K562 (cell line): Measurements from ENCODE around the gene CLIC3. TPM values are rescaled to one million over a fixed set of nuclear protein-coding genes. Genes with fewer than 3 reads are reported as not detected.

Experiments used
- ATAC-seq: fragments of 200-7000 bp; cut with Tn5 transposase; 3 replicates; pipeline ENCODE4 v1.9.1; 2020; ENCODE audit warnings: moderate library complexity
- BruUV-seq: library from RNA; stranded (reverse); fragments of 400-500 nt; replicated peaks from 2 replicates; lab custom pipeline; 2021; lab: Mats Ljungman, UMichigan
- CTCF ChIA-PET: fragments of 300-600 bp; formaldehyde crosslinking; extraction: SDS; loops from one replicate; lab custom pipeline; 2021; ENCODE audit warnings: low intra/inter-chr PET ratio; lab: Yijun Ruan, JAX
- POLR2A ChIA-PET: fragments of 300-600, 350-650 bp; sonication (Branson Sonifier 250); formaldehyde crosslinking; extraction: SDS; loops from one replicate; lab custom pipeline; 2021; ENCODE audit warnings: antibody characterized with exemption, inconsistent platforms; lab: Yijun Ruan, JAX
- DNase-seq, 4 experiments: peaks; one replicate each; pipeline versions ENCODE4 v3.0.0 to v3.0.0-alpha.2; 2011 to 2018; ENCODE audit warnings: low spot score in 3 of 4, mixed read lengths in 3 of 4; ENCODE audit errors: extremely low read depth in 1 of 4
- FAIRE-seq: peaks from 2 replicates; lab custom pipeline; 2011; peaks lifted over from hg19 to GRCh38; lab: Jason Lieb, UNC
- H2AFZ ChIP-seq: 2 replicates; pipeline ENCODE4 v1.6.0; 2011; ENCODE audit warnings: low read depth, low read length, control low read depth, inconsistent platforms
- H3K27ac ChIP-seq: fragments of 200-600 bp; 3 replicates; pipeline ENCODE4 v1.8.0; 2011; ENCODE audit warnings: low read depth, mild to moderate bottlenecking, control low read depth, inconsistent platforms, low read length, moderate library complexity, mixed read lengths; ENCODE audit errors: extremely low read depth
- H3K27me3 ChIP-seq, 2 experiments: fragments of 300-600 bp in 1 of 2; 2 replicates in 1 of 2; 3 replicates in 1 of 2; pipeline versions ENCODE4 v1.6.0 to v1.8.0; 2011; ENCODE audit warnings: inconsistent platforms in 2 of 2, low read length in 2 of 2, mild to moderate bottlenecking in 1 of 2, mixed read lengths in 1 of 2, moderate library complexity in 1 of 2; ENCODE audit not compliant: control insufficient read depth in 2 of 2, insufficient read depth in 2 of 2
- H3K36me3 ChIP-seq: fragments of 300-600 bp; 3 replicates; pipeline ENCODE4 v1.8.0; 2011; ENCODE audit warnings: mild to moderate bottlenecking, low read length, inconsistent platforms; ENCODE audit not compliant: control insufficient read depth, insufficient read depth
- H3K4me1 ChIP-seq, 2 experiments: fragments of 200-600 bp in 1 of 2; replicated peaks in 1 of 2; 2 replicates in 1 of 2; 3 replicates in 1 of 2; pipeline versions ENCODE4 v1.5.1 to v1.8.0; 2011; ENCODE audit warnings: inconsistent platforms in 2 of 2, low read length in 2 of 2, mild to moderate bottlenecking in 1 of 2, mixed read lengths in 1 of 2, moderate library complexity in 1 of 2; ENCODE audit not compliant: control insufficient read depth in 2 of 2, insufficient read depth in 2 of 2
- H3K4me2 ChIP-seq: 2 replicates; pipeline ENCODE4 v1.6.1; 2011; ENCODE audit warnings: low read length, control low read depth, inconsistent platforms, mixed read lengths; ENCODE audit not compliant: insufficient read depth
- H3K4me3 ChIP-seq: fragments of 200-600 bp; sonication (generic), shearing (Covaris generic); 2 replicates; pipeline ENCODE4 v1.5.1; 2016; ENCODE audit warnings: control low read depth, inconsistent platforms
- H3K79me2 ChIP-seq: fragments of 200-600 bp; 3 replicates; pipeline ENCODE4 v1.8.0; 2011; ENCODE audit warnings: low read length, inconsistent platforms; ENCODE audit not compliant: control insufficient read depth, insufficient read depth
- H3K9ac ChIP-seq, 2 experiments: 2 replicates each; pipeline versions ENCODE4 v1.6.0 to v1.6.1; 2011; ENCODE audit warnings: low read depth in 2 of 2, low read length in 2 of 2, control low read depth in 1 of 2, inconsistent platforms in 1 of 2, mild to moderate bottlenecking in 1 of 2, mixed read lengths in 1 of 2; ENCODE audit not compliant: insufficient read depth in 1 of 2
- H3K9me1 ChIP-seq: one replicate; pipeline ENCODE4 v1.6.0; 2011; ENCODE audit warnings: inconsistent platforms, mild to moderate bottlenecking, low read length, moderate library complexity; ENCODE audit not compliant: control insufficient read depth, insufficient read depth
- H3K9me3 ChIP-seq: replicated peaks from 2 replicates; pipeline ENCODE4 v1.5.1; 2011; ENCODE audit warnings: low read depth, low read length, inconsistent platforms; ENCODE audit not compliant: control insufficient read depth, insufficient read depth
- H4K20me1 ChIP-seq: replicated peaks from 2 replicates; pipeline ENCODE4 v1.6.1; 2011; ENCODE audit warnings: low read length, inconsistent platforms, mixed read lengths; ENCODE audit not compliant: control insufficient read depth, insufficient read depth
- ADNP ChIP-seq: fragments of 200-800 bp; sonication (Bioruptor generic); IDR thresholded peaks from 2 replicates; pipeline ENCODE4 v1.6.1; 2016; ENCODE audit warnings: missing genetic modification characterization, missing compliant biosample characterization
- EGR1 ChIP-seq: fragments of 450-650 bp; conservative IDR thresholded peaks from 2 replicates; pipeline ENCODE4 v1.6.1; 2017; ENCODE audit warnings: mild to moderate bottlenecking
- GABPA ChIP-seq: fragments of 200-800 bp; sonication (Bioruptor generic); conservative IDR thresholded peaks from 2 replicates; pipeline ENCODE4 v1.6.1; 2016; ENCODE audit warnings: low read depth, missing genetic modification characterization, missing compliant biosample characterization
- MCM3 ChIP-seq: fragments of 450-650 bp; IDR thresholded peaks from 2 replicates; pipeline ENCODE4 v1.6.1; 2016
- MCM5 ChIP-seq: fragments of 450-650 bp; IDR thresholded peaks from 2 replicates; pipeline ENCODE4 v1.6.1; 2016; ENCODE audit warnings: low read depth
- MNT ChIP-seq, 2 experiments: fragments of 450-650 bp; conservative IDR thresholded peaks; 2 replicates each; pipeline ENCODE4 v1.6.1; 2017; ENCODE audit warnings: mild to moderate bottlenecking in 2 of 2, moderate library complexity in 2 of 2
- POLR2H ChIP-seq: IDR thresholded peaks from 2 replicates; pipeline ENCODE4 v1.6.1; 2016; ENCODE audit warnings: missing genetic modification characterization, low read depth, mild to moderate bottlenecking, control low read depth, missing compliant biosample characterization, moderate library complexity
- RFX7 ChIP-seq: fragments of 250-450 bp; sonication (Bioruptor Pico); IDR thresholded peaks from 2 replicates; pipeline ENCODE4 v1.5.1; 2021; ENCODE audit warnings: mild to moderate bottlenecking
- SP2 ChIP-seq: IDR thresholded peaks from 2 replicates; pipeline ENCODE4 v1.6.1; 2011; ENCODE audit warnings: mild to moderate bottlenecking, low read depth, low read length, moderate library complexity; ENCODE audit not compliant: poor library complexity, severe bottlenecking; ENCODE audit errors: extremely low read depth
- THRB ChIP-seq: fragments of 450-650 bp; formaldehyde crosslinking; conservative IDR thresholded peaks from 2 replicates; pipeline ENCODE4 v1.4.0; 2022; ENCODE audit warnings: mild to moderate bottlenecking, missing genetic modification characterization
- TRIM24 ChIP-seq, 2 experiments: fragments of 450-650 bp; IDR thresholded peaks; 2 replicates each; pipeline ENCODE4 v1.6.1; 2016
- TSC22D4 ChIP-seq: fragments of 450-650 bp; IDR thresholded peaks from 2 replicates; pipeline ENCODE4 v1.6.1; 2016; ENCODE audit warnings: missing genetic modification characterization, missing biosample characterization, control low read depth
- YBX1 ChIP-seq: fragments of 450-650 bp; IDR thresholded peaks from 2 replicates; pipeline ENCODE4 v1.7.1; 2016; ENCODE audit warnings: mild to moderate bottlenecking
- ZBTB12 ChIP-seq: fragments of 250-450 bp; sonication (Bioruptor Pico); IDR thresholded peaks from 2 replicates; pipeline ENCODE4 v1.4.0; 2020
- ZNF639 ChIP-seq, 2 experiments: fragments of 200-800 bp in 1 of 2; sonication (Bioruptor generic) in 1 of 2; sonication (generic) in 1 of 2; formaldehyde crosslinking in 1 of 2; IDR thresholded peaks in 1 of 2; conservative IDR thresholded peaks in 1 of 2; 2 replicates each; pipeline versions ENCODE4 v1.5.0 to v1.6.1; 2016 to 2020; ENCODE audit warnings: missing compliant biosample characterization in 1 of 2, missing genetic modification characterization in 1 of 2, missing genetic modification reagents in 1 of 2
- whole genome bisulfite sequencing: fragments of 100-300 bp; shearing (Covaris generic); methylation state at CpG from one replicate; pipeline ENCODE4 v1.1.6; 2016; ENCODE audit warnings: low coverage, mixed read lengths; ENCODE audit not compliant: insufficient coverage; ENCODE audit errors: missing lambda C conversion rate; 5-methylcytosine and 5-hydroxymethylcytosine counted together
- in situ Hi-C: fragments of 300-500 bp; cut with MboI; formaldehyde crosslinking; loops from 4 replicates; pipeline ENCODE4 v1.15.0; 2018; ENCODE audit warnings: inconsistent platforms, mixed read lengths
- intact Hi-C: fragments of 100-400 bp; cut with micrococcal nuclease; formaldehyde crosslinking; loops from 2 replicates; pipeline ENCODE4 v1.14.2; 2022
- polyA plus RNA-seq, 8 experiments: library from polyadenylated mRNA; depleted of rRNA in 4 of 8; stranded (reverse) in 5 of 8; unstranded in 3 of 8; fragments of >200 nt; fragmentation: Nextera tagmentation in 2 of 8; fragmentation: Illumina TruSeq in 1 of 8; extraction: Ambion mirVana in 2 of 8; extraction: Trizol in 1 of 8; gene quantifications; 2 replicates each; pipeline versions ENCODE4 v1.2.1 to v1.2.3, GENCODE V29; 2011 to 2014; ENCODE audit warnings: inconsistent platforms in 1 of 8, missing spikeins in 1 of 8
- total RNA-seq, 7 experiments: library from RNA; depleted of rRNA in 6 of 7; stranded (reverse); fragments of >200 nt in 6 of 7; fragmentation: Illumina TruSeq in 2 of 7; extraction: Trizol in 2 of 7; gene quantifications; 2 replicates each; pipeline versions ENCODE4 v1.2.1 to v1.2.3, GENCODE V29; 2011 to 2021; ENCODE audit warnings: low replicate concordance in 1 of 7

CLIC3 gene
- total and polyA plus RNA-seq, 9 of the 15 experiments (the other 6 are each of a cell fraction or from before 2014, with no cell fraction given) = 0.27 to 0.29 TPM; not detected in 7

- TF ChIP-seq ZBTB12 = no peak
- no peak for TF ChIP-seq THRB (CRISPR knock-in tag)
- TF ChIP-seq POLR2H (tag) = no peak
Measured at GRCh38 chr9:136984464-136985026, 11.8 kb downstream of the CLIC3 start (continued).

- POLR2A ChIA-PET = no interaction called here
- Histone ChIP-seq H3K9me1 (no peaks in the 10 kb centered on the region), H3K9me3 (no peaks in the 10 kb centered on the region), H3K4me2 (no peak overlapping the region), H3K79me2 (no peaks in the 10 kb centered on the region), H3K4me3 (no peak overlapping the region), H3K9ac (peak overlapping the region in 1 of 2 experiments; percentile 64; a peak in 2 of 4 replicates), H3K36me3 (no peaks in the 10 kb centered on the region), H2AFZ (no peak overlapping the region), H3K27me3 (no peaks in the 10 kb centered on the region), H3K4me1 (peaks cover 9 to 69% of the 10 kb centered on the region in 2 experiments; a peak in 4 of 5 replicates), H4K20me1 (no peaks in the 10 kb centered on the region), H3K27ac (no peak overlapping the region)
- intact Hi-C loops (no loop called here), in situ Hi-C loops (no loop called here)
- BruUV-seq = no TSS peak
- CTCF ChIA-PET = no interaction called here
- FAIRE-seq (peak; percentile 65), DNase-seq (no peak), ATAC-seq (no peak)
- 54% methylated on average over 11 of the region's 11 CpGs for WGBS
- TF ChIP-seq SP2 = no peak
- no peak for TF ChIP-seq MNT (conservative IDR thresholded peaks at IDR 0.05)
- peak; percentile 74; the same call in 1 of the 2 replicates for TF ChIP-seq MCM3
- 0 out of 2 replicates have a peak, but pooled peaks have one; percentile 81 for TF ChIP-seq TSC22D4 (tag)
- no peak for TF ChIP-seq GABPA (tag)
- no peak for TF ChIP-seq ZNF639 (CRISPR knock-in tag; conservative IDR thresholded peaks at IDR 0.05 in 1 of 2, IDR thresholded peaks at IDR 0.05 in 1 of 2)
- no peak for TF ChIP-seq ADNP (tag)
- TF ChIP-seq MCM5 = no peak
- no peak for TF ChIP-seq EGR1
- no peak for TF ChIP-seq RFX7 (CRISPR knock-in tag)
- no peak for TF ChIP-seq YBX1
- no peak for TF ChIP-seq TRIM24 (IDR thresholded peaks at IDR 0.05)
Measured at GRCh38 chr9:136983656-136984314, 12.6 kb downstream of the CLIC3 start.
